Measurements from ENCODE around the gene ILDR2. TPM values are rescaled to one million over a fixed set of nuclear protein-coding genes. Genes with fewer than 3 reads are reported as not detected.

The ILDR2 gene
- total RNA-seq, 1 donor from 2014 or later, result 1.2 TPM

DNA sequence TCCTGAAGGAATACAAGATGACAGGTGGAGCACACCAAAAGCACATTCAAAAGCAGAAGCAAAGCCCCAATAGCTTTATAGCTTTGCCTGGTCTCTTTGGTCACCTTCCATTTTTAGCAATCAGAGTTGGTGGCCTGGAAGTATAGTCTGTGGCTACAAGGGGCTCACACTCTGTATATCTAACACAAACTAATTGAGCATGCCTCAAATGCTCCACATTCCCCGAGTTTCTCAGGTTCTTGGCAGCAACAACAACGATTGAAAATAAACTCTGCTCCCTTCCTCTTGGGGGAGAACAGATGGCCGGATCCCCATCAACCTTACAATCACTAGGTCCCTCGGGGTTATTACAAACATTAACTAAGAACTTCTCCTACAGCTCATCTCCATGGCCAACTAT, 74.4 kb downstream of the ILDR2 start:
- TF ChIP-seq, protein P1, sequence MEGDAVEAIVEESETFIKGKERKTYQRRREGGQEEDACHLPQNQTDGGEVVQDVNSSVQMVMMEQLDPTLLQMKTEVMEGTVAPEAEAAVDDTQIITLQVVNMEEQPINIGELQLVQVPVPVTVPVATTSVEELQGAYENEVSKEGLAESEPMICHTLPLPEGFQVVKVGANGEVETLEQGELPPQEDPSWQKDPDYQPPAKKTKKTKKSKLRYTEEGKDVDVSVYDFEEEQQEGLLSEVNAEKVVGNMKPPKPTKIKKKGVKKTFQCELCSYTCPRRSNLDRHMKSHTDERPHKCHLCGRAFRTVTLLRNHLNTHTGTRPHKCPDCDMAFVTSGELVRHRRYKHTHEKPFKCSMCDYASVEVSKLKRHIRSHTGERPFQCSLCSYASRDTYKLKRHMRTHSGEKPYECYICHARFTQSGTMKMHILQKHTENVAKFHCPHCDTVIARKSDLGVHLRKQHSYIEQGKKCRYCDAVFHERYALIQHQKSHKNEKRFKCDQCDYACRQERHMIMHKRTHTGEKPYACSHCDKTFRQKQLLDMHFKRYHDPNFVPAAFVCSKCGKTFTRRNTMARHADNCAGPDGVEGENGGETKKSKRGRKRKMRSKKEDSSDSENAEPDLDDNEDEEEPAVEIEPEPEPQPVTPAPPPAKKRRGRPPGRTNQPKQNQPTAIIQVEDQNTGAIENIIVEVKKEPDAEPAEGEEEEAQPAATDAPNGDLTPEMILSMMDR (IDR thresholded peaks at IDR 0.05; ENCODE audit: unreplicated experiment), result no peak
- Mint-ChIP-seq H3K36me3 (ENCODE audit: low read depth, unreplicated experiment) (peaks cover 4% of the 10 kb centered on the region), H3K27me3 (ENCODE audit: unreplicated experiment) (peaks cover 4% of the 10 kb centered on the region), H3K4me3 (ENCODE audit: unreplicated experiment) (no peak overlapping the region), H3K27ac (ENCODE audit: unreplicated experiment) (no peak overlapping the region), H3K9me3 (ENCODE audit: unreplicated experiment) (no peaks in the 10 kb centered on the region), H3K4me1 (ENCODE audit: unreplicated experiment) (peaks cover 3% of the 10 kb centered on the region)
- no peak for DNase-seq (ENCODE audit: low spot score)

DNA sequence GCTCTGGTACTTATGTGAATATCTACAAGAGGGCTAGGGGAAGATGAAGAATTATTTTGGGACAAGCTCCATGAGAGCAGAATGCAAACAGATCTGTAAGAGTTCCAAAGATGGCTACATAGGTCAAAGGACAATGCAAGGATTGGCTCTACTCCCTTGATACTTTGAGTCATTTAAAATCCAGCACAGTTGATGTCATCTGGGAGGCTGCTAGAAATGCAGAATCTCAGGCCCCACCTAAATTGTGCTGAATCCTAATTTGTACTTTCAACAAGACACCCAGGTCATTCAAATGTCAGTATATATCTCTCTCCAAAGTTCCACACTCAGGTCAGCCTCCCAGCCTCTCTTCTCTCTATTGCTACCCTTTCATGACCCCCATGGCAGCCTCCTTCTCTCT, 75.6 kb downstream of the ILDR2 start:
- Mint-ChIP-seq H3K4me3 (ENCODE audit: unreplicated experiment) (no peak overlapping the region), H3K36me3 (ENCODE audit: low read depth, unreplicated experiment) (peaks cover 4% of the 10 kb centered on the region), H3K9me3 (ENCODE audit: unreplicated experiment) (no peaks in the 10 kb centered on the region), H3K27me3 (ENCODE audit: unreplicated experiment) (peaks cover 4% of the 10 kb centered on the region), H3K4me1 (ENCODE audit: unreplicated experiment) (peaks cover 6% of the 10 kb centered on the region), H3K27ac (ENCODE audit: unreplicated experiment) (no peak overlapping the region)
- DNase-seq (ENCODE audit: low spot score), result no peak
- TF ChIP-seq, protein P1 (IDR thresholded peaks at IDR 0.05; ENCODE audit: unreplicated experiment), result no peak

- Mint-ChIP-seq H3K4me1 (ENCODE audit: unreplicated experiment) (peaks cover 8% of the 10 kb centered on the region), H3K27ac (ENCODE audit: unreplicated experiment) (no peak overlapping the region), H3K27me3 (ENCODE audit: unreplicated experiment) (peaks cover 2% of the 10 kb centered on the region), H3K36me3 (ENCODE audit: low read depth, unreplicated experiment) (peaks cover 4% of the 10 kb centered on the region), H3K9me3 (ENCODE audit: unreplicated experiment) (no peaks in the 10 kb centered on the region), H3K4me3 (ENCODE audit: unreplicated experiment) (no peak overlapping the region)
- TF ChIP-seq, protein P1 (IDR thresholded peaks at IDR 0.05; ENCODE audit: unreplicated experiment), result no peak
- no peak for DNase-seq (ENCODE audit: low spot score)
Observed at GRCh38 chr1:166895766-166896165, 79.6 kb downstream of the ILDR2 start.

DNA sequence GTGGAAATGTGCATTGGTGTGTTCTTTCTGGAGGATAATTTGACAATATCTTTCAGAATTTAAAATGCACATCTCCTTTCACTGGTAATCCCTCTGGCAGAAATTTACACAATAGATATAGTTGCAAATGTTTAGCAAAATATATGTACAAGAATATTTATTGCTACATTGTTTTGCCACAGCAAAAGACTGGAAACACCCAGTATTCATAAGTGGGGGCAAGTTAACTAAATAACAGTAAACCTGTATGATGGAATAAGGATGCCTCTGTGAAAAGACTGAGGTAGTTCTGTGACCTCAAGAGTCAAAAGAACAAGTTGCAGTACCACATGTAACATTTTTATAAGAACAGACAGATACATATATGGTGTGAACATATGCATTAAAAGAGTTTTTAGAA, 85.6 kb downstream of the ILDR2 start:
- H3K27me3 Mint-ChIP-seq (ENCODE audit: unreplicated experiment), result no peaks in the 10 kb centered on the region
- H3K4me1 Mint-ChIP-seq (ENCODE audit: unreplicated experiment), result peaks cover 2% of the 10 kb centered on the region
- DNase-seq (ENCODE audit: low spot score), result no peak
- no peak overlapping the region for H3K27ac Mint-ChIP-seq (ENCODE audit: unreplicated experiment)
- TF ChIP-seq, protein P1 (IDR thresholded peaks at IDR 0.05; ENCODE audit: unreplicated experiment), result no peak
- H3K36me3 Mint-ChIP-seq (ENCODE audit: low read depth, unreplicated experiment), result no peaks in the 10 kb centered on the region
- no peaks in the 10 kb centered on the region for H3K9me3 Mint-ChIP-seq (ENCODE audit: unreplicated experiment)
- no peak overlapping the region for H3K4me3 Mint-ChIP-seq (ENCODE audit: unreplicated experiment)

GRCh38 chr1:166888373-166889111, 86.8 kb downstream of the ILDR2 start:
- no peak for DNase-seq (ENCODE audit: low spot score)
- peaks cover 5% of the 10 kb centered on the region for H3K4me1 Mint-ChIP-seq (ENCODE audit: unreplicated experiment)
- H3K4me3 Mint-ChIP-seq (ENCODE audit: unreplicated experiment), result no peak overlapping the region
- no peaks in the 10 kb centered on the region for H3K9me3 Mint-ChIP-seq (ENCODE audit: unreplicated experiment)
- no peak overlapping the region for H3K27ac Mint-ChIP-seq (ENCODE audit: unreplicated experiment)
- TF ChIP-seq, protein P1 (IDR thresholded peaks at IDR 0.05; ENCODE audit: unreplicated experiment), result no peak
- peaks cover 3% of the 10 kb centered on the region for H3K27me3 Mint-ChIP-seq (ENCODE audit: unreplicated experiment)
- no peaks in the 10 kb centered on the region for H3K36me3 Mint-ChIP-seq (ENCODE audit: low read depth, unreplicated experiment)
